Measurements from ENCODE around the gene DNAI4.
"Not testable (repeated sequence)": the region's sequence is repeated elsewhere in the genome, so short reads cannot be mapped to it uniquely, and the experiment has no call there.

DNAI4 gene

DNA sequence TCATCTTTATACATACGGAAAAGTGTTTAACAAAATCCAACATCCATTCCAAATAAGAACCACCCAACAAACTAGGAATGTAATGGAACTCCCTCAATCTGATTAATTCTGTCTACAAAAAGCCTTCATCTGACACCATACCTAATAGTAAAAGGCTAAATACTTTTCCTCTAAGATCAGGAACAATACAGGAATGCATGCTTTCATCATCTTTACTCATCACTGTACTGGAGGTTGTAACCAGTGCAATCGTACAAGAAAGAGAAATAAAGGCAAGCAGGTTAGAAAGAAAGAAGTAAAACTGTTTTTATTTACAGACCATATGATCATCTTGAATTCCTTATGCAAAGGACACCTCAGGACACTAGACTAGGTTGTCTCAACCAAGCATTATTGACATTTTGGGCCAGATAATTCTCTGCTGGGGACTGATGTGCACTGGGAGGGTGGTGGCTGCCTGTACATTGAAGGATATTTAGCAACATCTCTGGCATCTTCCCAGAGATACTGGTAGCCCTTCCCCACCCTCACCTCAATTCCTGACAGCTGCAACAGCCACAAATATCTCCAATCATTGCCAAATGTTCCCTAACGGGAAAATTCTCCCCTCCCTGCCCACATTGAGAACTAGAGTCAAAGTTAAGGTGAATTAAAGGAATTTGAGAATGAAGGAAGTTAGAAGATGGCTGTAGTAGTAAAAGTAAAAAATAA, 93.0 kb downstream of the DNAI4 start:
- no peak for DNase-seq (ENCODE audit: low read depth in 2 of 2)

- DNase-seq (ENCODE audit: low read depth in 2 of 2) = no peak
Observed at GRCh38 chr1:66824771-66825170, 99.9 kb downstream of the DNAI4 start.

DNA sequence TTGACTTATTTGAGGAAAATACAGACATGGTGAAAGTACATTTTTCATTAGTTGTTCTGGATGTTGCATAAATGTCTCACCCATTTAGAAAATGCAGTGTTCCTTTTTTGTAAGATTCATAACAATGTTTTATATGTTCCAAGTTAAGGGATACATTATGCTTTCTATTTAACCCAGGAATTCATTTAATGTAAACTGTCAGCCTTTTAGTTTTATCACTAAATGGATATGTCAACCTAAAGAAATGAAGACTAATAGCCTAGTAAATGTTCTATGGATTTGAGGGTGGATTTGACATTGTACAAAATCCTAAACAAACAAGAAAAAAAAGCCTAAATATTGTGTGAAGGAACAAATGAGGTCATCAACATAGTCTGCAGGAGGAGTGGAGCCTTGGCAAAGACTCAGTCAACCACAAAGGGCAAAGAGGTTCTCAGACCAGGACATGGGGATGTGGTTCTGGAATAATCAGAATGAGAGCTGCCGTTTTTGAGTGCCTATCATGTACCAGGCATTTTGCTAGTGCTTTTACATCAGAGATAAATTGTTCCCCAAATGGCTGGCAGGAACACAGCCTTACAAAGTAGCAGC, 114.8 kb downstream of the DNAI4 start:
- no peak for DNase-seq (ENCODE audit: low read depth in 2 of 2)

DNA sequence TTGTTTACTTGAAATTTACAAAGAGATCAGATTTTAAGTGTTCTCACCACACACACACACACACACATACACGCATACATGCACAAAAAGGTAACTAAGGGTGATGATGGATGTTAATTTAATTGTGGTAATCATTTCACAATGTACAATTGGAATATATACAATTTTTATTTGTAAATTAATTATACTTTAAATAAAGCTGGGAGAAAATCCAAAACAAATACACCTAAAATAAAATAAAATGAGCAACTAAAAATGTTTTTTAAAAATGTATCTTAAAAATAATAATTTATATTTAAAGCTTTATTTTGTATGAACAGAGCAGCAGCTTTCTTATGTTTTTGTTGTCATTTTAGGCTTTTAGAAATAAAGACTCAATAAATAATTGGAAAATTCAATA, 115.4 kb downstream of the DNAI4 start:
- no peak for DNase-seq (ENCODE audit: low read depth in 2 of 2)

DNA sequence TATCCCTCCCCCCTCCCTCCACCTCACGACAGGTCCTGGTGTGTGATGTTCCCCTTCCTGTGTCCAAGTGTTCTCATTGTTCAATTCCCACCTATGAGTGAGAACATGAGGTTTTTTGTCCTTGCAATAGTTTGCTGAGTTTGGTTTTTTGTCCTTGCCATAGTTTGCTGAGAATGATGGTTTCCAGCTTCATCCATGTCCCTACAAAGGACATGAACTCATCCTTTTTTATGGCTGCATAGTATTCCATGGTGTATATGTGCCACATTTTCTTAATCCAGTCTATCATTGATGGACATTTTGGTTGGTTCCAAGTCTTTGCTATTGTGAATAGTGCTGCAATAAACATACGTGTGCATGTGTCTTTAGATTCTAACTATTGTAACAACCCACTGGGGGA, 128.8 kb downstream of the DNAI4 start:
- DNase-seq (ENCODE audit: low read depth in 2 of 2) = not testable (repeated sequence)

- DNase-seq (ENCODE audit: low read depth in 2 of 2) = no peak
Observed at GRCh38 chr1:66791621-66792610, 132.7 kb downstream of the DNAI4 start.

DNA sequence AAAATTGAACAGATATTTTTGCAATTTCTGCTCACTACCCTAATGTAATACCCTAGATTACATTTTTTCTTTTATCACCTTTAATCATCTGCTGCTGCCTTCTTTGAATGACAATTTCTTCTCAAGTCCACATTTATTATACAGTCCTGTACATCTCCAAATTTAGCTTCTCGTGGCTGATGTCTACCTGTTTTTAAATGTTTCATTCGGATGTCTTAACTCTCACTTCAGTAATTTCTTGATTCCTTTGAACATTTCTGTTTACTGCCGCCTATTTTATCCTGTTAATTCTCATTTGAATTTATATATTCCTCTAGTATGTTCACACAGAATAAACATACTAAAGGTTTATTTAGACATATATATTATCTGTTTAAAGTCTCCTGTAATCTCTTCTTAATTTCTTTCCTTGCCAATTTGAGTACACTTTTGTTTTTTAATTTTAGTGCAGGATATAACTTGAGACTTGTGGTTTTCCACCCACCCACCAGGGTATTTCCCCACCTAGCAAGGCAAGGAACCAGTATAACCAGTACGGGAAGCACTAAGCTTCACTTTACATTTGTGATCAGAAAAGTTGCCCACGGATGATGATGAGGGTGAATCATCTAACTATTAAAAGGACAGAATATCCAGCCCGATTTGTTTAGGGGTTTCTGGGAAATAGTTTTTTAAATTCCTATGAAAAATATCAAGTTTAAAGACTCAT, 136.3 kb downstream of the DNAI4 start:
- peak; percentile 11 to 51 for DNase-seq (ENCODE audit: low read depth in 2 of 2)

DNA sequence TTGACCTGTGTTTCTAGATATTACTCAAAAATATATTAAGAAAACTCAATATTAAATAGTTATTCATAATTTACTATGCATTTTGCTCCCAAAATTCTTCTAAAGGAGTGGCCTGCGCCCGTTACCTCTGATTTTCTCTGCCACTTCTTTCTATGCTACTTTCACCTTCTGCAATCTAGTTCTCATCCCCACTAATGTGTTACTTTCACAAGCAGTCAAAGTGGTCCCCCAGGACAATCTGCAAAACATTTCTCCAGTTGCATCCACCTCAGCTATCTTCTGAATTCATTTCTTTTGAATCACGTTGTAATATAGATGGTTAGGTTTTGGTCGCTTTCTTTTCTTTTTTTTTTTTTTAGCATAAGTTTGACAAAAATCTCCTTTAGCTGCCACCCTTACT, 137.0 kb downstream of the DNAI4 start:
- DNase-seq (ENCODE audit: low read depth in 2 of 2) = no peak

DNA sequence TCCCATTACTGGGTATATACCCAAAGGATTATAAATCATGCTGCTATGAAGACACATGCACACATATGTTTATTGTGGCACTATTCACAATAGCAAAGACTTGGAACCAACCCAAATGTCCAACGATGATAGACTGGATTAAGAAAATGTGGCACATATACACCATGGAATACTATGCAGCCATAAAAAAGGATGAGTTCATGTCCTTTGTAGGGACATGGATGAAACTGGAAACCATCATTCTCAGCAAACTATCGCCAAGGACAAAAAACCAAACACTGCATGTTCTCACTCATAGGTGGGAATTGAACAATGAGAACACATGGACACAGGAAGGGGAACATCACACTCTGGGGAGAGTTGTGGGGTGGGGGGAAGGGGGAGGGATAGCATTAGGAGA, 138.9 kb downstream of the DNAI4 start:
- DNase-seq (ENCODE audit: low read depth in 2 of 2) = not testable (repeated sequence)

GRCh38 chr1:66779475-66780078, 145.1 kb downstream of the DNAI4 start:
- no peak for DNase-seq (ENCODE audit: low read depth in 2 of 2)

DNA sequence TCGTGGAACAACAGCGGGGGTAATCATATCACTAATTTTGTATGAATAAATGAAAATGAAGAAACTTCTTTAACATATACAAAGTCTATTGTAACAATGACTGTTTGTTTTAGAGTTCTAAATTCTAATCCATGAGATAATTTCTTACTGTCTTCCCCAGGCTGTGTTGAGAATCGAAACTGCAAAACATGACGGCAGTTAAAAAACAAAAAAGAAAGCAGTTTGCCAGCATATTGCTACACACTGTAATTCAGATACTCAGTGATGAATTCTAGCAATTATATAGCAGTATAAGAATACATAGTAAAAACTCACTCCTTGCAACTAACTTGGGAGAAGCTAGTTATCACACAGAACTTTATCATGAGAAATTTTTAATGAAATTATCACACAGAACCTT, 145.7 kb downstream of the DNAI4 start:
- DNase-seq (ENCODE audit: low read depth in 2 of 2) = no peak

- no peak for DNase-seq (ENCODE audit: low read depth in 2 of 2)
Observed at GRCh38 chr1:66778266-66778665, 146.4 kb downstream of the DNAI4 start.

GRCh38 chr1:66777831-66778230, 146.8 kb downstream of the DNAI4 start:
- no peak for DNase-seq (ENCODE audit: low read depth in 2 of 2)

DNA sequence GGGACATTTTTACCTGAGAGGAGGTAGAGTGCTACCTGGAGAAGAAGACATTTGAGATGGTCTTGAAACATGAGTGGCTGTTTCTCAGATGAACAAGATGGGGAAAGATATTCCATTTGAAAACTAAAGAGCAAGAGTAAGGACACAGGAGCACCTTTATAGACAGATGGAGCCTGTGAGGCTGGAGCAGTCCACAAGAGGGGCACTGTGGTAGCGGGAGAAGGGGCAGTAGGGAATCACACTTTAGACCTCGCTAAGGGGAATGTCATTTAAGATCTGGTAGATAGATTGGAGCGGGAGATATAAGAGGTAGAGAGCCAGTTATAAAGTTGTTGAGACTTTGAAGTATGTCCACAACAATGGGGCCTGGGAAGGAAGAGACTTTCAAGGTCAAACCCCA, 149.0 kb downstream of the DNAI4 start:
- no peak for DNase-seq (ENCODE audit: low read depth in 2 of 2)

GRCh38 chr1:66774438-66774837, 150.2 kb downstream of the DNAI4 start:
- DNase-seq (ENCODE audit: low read depth in 2 of 2) = no peak

- DNase-seq (ENCODE audit: low read depth in 2 of 2) = no peak
Observed at GRCh38 chr1:66773227-66773626, 151.4 kb downstream of the DNAI4 start.

GRCh38 chr1:66770694-66771093, 154.0 kb downstream of the DNAI4 start:
- DNase-seq (ENCODE audit: low read depth in 2 of 2) = no peak

DNA sequence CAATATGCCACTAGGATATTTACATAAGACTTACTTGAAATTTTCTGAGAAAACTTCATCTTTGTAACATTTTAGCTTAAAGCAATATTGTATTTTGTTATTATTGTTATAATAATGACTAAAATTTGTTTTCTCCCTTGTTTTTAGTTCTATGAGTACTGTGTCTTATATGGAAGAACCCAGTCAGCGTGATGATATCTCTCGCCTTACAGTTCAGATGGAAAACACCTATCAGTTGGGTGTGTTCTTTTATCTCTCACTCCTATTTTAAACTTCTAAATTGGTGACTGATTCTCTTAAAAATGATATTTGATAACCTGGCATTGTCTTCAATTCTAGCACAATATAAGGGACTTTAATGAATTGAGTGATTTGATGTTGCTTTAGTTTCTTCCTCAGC, 154.4 kb downstream of the DNAI4 start:
- no peak for DNase-seq (ENCODE audit: low read depth in 2 of 2)

GRCh38 chr1:66769512-66770229, 155.0 kb downstream of the DNAI4 start:
- DNase-seq (ENCODE audit: low read depth in 2 of 2) = no peak

GRCh38 chr1:66768965-66769364, 155.7 kb downstream of the DNAI4 start:
- no peak for DNase-seq (ENCODE audit: low read depth in 2 of 2)

DNA sequence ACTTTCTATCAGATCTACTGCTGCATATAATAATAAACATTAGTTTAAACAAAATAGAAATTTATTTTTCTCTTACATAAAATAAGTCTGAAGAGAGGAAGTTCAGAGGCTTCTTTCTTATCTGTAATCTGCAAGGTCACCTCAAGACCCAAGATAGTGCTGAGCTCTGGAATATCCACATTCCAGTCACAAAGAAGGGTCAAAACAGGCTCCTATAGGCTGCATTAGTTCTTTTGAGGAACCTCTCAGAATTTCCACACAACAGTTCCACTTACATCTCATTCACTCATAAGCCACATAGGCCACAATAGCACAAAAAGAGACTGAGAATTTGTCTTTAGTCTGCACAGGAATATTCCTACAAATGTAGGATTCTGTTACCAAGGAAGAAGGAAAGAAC, 157.0 kb downstream of the DNAI4 start:
- no peak for DNase-seq (ENCODE audit: low read depth in 2 of 2)

All from stimulated activated CD8-positive, alpha-beta memory T cell treated with anti-CD3 and anti-CD28 coated beads, Interleukin-15, amount 100 ng/mL, for 4 hours (primary cell).